ENCODE measurements around the gene SLAIN2.

The SLAIN2 gene

DNA sequence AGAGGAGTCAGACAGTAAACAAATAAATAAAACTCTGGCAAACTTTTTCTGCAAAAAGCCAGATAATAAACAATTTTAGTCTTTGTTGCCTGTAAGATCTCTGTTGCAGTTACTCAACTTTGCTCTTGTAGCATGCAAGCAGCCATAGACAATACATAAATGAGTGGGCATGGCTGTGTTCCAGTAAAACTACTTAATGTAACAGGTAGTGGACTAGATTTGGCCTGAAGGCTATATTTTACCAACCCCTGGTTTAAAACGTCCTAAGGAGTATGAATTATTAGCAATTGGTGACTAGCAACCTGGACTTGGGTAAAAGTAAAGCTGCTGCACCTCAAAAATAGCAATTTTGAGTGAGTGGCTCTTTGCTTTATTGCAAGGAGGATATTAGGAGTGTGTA, 30.9 kb downstream of the SLAIN2 start:
- DNase-seq, result no peak

DNA sequence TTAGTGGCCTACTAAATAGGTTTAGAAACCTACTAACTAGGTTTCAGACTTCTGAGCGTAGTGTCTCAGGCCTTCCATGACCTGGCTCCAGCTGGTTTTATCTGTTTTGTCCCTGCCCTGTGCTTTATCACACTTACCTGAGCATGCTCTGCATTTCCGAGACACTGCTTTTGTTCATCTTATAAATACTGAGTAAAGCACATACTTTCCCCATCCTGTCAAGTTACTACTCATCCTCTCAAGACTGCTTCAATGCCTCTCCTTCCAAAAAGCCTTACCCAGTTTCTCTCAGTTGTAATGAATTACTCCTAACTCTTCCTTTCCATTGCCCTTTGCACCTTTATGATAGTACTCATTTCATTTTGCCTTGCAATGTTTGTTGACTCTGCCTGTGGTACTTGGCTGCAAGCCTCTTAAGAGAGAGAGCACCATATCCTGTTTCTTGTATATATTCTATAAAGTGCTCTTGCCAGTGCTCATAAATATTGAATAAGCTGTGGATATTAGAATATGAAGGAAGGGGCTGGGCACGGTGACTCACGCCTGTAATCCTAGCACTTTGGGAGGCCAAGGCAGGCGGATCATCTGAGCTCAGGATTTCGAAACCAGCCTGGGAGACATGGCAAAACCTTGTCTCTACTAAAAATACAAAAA, 34.4 kb downstream of the SLAIN2 start:
- DNase-seq, result peak; percentile 5

DNA sequence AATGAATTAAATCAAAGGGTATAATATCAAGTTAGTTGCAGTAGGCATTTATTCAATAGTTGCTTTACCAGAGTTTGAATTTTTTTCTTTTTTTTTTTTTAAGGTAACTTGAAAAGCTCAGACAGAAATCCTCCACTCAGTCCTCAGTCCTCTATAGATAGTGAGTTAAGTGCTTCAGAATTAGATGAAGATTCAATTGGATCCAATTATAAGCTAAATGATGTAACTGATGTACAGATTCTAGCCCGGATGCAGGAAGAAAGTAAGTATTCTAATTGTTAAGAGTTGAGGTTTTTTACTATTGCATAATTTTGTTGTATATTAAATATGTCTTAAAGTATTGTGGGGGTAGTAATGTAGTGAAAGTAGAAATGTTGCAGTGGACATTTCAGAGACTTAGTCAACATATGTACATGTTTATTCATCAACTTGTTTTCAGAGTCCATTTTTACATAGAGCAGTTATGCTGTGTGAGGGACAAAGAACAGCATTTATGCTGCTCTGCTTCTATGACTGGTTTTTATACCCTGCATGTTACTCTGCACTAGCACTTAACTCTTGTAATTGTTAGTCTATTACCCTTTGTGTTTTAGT, 38.4 kb downstream of the SLAIN2 start:
- DNase-seq, result peak; percentile 7

DNA sequence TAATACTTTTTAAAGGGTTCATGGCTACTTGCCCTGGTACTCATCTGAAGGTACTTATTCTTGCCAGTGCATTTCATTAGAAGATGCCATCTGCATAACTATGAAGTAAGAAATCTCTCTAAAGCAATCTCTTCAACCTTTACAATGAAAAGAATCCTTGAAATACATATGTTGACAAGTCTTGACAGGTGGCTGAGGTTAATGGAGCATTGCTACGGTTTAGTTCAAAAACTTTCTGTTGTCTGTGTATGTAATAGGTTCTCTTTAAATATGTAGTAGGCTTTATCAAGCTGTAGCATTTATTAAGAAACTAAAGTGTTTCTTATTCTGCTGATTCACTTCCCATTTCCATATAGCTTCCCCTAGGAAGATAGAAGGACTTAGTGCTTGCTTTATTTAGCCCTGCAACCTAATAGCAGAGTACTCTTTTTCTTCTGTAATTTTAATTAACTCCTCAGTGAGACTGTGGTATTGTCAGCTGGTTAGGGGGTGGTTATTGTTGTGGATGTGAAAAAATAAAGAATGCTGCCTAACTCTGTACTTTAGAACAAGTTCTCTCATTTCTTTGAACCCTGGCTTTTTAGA, 39.3 kb downstream of the SLAIN2 start:
- DNase-seq, result no peak

DNA sequence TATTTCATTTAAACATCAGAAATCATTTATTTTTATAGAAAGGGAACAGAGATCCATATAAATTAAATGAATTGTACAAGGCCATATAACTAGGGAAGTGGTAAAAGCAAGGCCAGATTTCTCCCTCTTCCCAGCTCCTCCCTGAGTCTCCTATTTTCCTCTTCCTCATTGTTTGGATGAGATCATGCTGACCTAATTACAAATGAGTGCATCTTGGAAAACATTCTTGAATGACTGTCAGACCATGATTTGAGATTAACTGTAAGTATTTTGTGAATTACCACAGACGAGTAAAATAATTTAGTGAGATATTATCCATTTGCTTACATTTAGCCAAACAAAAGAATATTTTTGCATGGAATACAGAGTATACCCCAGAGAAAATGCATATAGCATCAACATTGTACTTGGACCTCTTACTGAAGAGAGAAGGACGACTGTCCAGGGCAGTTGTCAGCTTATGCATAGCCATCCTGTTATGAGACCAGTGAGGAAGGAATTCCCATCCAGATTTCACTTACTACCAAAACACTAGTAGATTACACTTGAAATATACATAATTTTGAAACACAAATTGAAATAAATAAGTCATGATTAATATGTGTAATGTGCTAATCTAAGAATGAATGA, 47.3 kb downstream of the SLAIN2 start:
- DNase-seq, result no peak

DNA sequence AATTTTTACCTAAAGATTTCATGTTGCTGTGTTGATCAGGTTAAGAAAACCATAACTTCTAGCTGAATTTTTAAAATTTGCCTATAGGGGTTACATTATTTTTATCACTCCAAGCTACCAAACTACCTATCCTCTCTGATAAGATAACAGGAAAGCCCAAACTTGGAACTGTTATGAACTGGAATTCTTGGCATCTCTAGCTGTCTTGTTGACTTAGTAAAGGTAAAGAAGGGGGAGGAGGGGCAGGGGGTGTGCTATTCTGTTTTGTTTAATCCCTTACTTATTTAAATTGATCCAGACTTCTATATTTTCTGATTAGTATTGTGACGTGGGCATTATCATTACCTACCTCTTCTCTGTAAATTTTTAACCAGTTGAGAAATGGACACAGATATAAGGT, 54.7 kb downstream of the SLAIN2 start:
- no peak for DNase-seq

DNA sequence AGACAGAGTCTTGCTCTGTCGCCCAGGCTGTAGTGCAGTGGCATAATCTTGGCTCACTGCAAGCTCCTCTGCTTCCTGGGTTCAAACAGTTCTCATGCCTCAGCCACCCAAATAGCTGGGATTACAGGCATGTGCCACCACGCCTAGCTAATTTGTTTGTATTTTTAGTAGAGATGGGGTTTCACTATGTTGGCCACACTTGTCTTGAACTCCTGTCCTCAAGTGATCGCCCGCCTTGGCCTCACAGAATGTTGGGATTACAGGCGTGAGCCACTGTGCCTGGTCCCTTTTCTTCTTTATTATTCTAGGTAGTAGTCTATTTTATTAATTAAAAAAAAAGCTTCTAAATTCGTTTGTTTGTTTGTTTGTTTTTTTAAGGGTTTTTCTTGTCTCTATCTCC, 59.1 kb downstream of the SLAIN2 start:
- DNase-seq, result no peak

DNA sequence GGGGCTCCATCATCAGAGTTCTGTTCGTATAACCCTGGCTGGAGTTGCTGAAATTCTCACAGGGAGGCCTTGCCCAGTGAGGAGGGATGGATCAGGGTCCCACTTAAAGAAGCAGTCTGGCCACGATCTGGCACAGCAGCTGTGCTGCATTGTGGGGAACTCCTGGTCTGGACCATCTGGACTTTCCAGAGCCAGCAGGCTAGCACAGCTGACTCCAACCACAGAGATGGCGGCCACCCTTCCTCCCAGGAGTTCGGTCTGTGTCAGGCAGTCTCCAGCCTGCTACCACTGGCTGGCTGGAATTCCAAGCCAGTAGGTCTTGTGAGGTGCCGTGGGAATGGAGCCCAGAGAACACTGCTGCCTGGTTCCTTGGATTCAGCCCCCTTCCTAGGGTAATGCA, 62.0 kb downstream of the SLAIN2 start:
- DNase-seq, result no peak

DNA sequence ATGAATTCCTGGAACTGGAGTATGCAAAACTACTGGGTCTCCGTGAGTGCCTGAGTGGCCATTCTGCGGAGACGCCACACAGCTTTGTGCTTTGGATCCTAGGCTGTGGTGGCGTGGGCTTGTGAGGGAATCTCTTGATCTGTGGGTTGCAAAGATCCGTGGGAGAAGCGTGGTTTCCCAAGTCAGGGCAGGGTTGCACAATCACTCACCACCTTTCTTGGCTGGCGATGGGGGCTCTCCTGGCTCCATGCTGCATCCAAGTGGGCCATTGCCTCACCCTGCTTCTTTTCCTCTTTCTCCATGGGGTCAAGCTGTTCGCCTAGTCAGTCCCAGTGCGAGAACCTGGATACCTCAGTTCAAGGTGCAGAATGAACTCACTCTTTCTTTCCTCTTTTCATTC, 62.5 kb downstream of the SLAIN2 start:
- no peak for DNase-seq

DNA sequence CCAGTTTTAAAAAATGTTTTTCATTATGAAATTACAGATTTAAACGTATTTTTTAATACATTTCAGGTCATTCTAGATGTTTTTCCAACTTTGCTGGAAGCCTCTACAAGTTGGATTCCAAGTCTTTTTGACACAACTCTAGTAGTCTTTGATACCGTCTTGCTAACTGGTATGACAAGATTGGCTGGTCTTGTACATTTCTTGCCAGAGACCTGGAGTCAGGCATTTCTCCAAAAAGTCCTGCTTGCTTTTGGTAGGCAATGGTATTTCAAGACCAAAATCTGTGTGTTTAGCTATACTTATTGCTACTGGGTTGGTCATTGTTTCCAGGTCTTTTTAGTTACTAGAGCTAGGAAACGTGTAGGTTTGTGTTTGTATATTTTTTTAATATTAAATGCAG, 64.6 kb downstream of the SLAIN2 start:
- DNase-seq, result no peak

DNA sequence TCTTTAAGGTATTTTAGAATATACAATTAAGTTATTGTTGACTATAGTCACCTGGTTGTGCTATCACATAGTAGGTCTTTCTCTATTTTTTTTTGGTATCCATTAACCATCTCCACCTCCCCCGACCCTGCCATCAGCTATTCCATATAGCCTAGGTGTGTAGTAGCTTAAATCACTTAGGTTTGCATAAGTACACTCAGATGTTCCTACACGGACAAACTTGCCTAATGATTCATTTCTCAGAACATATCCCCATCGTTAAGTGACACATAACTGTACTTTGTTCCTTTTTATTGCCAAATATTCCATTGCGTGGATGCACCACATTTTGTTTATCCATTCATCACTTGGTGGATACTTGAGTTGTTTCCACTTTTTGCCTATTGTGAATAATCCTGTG, 67.9 kb downstream of the SLAIN2 start:
- no peak for DNase-seq

DNA sequence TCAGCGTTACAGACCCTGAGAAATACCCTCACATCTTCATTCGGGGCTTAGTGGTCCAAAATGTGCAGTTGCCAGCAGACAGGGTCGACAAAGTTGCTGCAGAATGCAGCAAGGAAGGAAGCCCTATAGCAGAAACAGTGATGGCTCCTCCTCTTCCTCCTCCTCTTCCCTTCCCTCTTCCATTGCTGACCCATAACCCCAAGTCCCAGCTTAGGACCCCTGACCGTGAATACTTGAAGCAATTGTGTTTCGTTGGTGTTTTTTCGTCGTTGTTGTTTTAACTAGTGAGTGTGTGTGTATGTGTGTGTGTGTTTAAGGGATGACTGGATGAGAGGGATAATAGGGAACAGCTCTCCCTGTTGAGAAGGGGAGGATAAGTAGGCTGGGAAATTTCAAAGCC, 69.5 kb downstream of the SLAIN2 start:
- no peak for DNase-seq

DNA sequence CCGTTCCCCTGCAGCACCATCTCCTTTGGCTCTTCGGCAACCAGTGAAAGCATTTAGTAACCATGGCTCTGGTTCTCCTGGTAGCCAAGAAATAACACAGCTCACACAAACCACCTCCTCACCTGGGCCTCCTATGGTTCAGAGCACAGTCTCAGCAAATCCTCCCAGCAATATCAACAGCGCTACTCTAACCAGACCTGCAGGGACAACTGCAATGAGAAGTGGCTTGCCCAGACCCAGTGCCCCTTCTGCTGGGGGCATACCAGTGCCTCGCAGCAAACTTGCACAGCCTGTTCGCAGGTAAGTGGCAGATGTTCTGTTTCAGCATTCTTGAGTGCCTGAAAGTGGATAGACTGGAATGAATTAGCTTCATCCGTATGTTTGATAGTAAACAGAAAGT, 78.8 kb downstream of the SLAIN2 start:
- DNase-seq, result no peak

DNA sequence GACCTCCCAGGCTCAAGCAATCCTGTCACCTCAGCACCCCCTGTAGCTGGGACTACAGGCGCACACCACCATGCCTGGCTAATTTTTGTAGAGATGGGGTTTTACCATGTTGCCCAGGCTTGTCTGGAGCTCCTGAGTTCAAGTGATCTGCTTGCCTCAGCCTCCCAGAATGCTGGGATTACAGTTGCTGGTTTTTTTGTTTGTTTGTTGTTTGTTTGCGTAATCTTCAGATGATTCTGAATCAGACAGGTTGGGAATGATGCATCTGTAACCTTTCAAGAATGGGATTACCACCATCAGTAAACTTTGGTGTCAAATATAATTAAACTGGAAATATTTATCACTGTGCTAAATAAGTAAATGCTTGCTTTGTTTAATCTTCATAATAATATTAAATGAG, 79.8 kb downstream of the SLAIN2 start:
- DNase-seq, result no peak

DNA sequence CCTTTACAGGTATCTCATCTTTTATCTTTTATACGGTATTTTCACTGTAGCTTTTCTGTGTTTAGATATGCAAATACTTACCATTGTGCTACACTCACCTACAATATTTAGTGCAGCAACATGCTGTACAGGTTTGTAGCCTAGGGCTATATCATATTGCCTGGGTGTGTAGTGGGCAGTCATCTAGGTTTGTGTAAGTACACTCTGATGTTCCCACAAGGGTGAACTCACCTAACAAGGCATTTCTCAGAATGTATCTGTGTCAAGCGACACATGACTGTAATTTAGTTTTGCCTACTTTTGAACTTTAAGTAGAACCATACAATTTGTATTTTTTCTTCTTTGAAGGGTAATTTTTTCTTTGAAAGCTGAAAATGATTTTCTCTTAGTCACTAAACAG, 87.6 kb downstream of the SLAIN2 start:
- DNase-seq, result no peak

DNA sequence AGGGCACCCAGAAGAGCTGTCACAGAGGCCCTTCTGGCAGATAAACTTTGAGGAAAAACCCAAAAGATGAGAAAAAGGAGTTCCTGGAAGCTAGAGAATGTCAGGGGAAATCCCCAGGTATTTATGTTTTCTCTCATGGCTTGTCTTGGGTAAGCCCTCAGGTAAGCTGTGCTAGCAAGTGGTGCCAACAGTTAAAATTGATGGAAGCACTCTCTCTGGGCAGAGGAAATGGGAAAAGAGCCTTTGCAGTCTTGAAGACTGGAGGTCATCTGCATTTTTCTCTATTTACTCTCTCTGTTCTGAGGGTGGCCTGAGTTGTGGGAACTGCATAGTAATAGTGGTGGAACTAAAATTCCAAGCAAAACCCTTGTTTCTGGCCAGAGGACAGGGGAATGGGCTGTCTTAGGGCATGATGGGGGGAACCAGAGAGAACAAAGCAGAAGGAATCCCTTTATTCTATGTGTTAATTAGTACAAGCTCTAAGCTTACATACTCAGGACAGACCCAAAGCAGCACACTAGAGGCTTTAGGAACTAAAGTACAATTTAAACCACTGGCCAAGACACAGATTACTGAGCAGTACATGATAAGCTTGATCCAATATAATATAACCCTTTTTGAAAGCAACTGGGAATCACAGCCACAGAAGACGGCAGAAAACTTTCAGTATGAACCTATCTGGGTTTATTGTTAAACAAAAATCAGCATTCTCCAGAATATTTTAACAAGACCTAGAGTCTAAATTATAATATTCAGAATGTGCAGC, 88.6 kb downstream of the SLAIN2 start:
- peak; percentile 11 for DNase-seq

DNA sequence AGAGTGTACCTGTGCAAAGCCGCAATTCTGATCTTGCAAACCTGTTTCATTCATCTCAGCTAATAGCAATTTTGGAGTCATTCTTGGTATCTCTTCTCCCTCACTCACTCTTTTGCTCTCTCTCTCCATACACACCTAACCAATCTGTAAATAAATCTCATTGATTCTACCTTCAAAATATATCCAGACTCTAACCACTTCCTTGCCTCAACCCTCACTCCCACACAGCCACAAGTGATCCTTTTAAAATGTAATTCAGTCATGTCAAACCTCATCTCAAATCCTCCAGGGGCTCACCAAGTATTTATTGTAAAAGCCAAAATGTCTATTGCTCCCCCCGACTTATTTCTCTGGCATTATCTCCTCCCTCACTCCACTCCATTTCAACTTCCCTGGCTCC, 90.1 kb downstream of the SLAIN2 start:
- DNase-seq, result no peak

DNA sequence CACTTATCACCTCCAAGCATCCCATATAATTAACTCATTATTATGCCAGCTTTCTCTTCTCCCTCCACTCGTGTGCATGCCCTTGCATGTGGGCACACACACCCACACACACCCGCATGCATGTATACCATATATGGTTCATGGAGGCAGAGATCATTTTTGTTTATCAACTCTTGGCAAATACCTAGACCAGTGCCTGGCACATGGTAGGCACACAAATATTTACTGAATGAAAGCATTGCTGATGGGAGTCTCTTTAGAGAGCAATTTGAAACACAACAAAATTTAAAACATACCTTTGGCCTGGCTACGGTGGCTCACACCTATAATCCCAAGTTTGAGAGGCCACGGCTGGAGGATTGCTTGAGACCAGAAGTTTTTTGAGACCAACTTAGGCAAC, 90.7 kb downstream of the SLAIN2 start:
- no peak for DNase-seq

DNA sequence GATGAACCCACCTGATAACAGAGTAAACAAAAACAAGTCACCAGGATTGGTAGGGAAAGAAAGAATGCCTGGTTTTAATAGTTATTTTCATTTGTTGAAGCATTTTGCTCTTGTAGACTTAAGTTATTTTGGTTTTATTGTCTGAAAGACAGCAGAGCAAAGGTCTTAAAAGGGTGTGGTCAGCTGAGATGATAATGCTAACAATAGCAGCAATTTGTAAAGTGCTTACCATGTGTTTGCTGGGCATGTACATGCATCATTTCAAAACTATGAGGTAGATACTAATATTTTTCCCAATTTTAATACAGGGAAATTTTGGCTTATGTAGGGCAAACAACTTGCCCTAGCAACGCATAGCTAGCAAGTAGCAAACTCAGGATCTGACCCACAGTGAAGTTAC, 95.0 kb downstream of the SLAIN2 start:
- no peak for DNase-seq

DNA sequence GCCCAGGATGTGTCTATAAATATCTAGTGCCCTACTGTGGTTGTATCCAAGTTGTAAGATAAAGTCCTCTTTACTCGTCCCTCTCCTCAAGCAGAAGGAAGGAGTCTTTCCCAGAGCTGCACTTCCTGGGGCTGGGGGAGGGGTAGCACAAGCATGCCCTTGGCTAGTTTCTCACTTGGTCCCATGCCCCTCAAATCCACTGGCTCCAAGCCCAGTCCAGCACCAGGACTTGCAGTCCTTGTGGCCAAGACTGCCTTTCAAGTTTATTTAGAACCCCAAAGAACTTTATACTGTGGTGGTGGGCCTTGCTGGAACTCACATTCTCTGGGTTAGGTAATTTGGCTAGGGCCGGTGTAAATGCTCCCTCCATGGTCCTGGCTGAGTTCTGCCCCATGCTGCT, 98.7 kb downstream of the SLAIN2 start:
- no peak for DNase-seq

DNA sequence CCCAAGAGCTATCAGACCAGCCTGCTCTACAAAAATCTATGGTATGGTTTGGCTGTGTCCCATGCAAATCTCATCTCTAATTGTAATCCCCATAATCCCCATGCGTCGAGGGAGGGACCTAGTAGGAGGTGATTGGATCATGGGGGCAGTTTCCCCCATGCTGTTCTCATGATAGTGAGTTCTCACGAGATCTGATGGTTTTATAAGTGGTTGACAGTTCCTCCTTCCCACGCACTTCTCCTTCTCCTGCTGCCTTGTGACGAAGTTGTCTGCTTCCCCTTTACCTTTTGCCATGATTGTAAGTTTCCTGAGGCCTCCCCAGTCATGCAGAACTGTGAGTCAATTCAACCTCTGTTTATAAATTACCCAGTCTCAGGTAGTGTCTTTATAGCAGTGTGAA, 99.6 kb downstream of the SLAIN2 start:
- DNase-seq, result peak; percentile 49

DNA sequence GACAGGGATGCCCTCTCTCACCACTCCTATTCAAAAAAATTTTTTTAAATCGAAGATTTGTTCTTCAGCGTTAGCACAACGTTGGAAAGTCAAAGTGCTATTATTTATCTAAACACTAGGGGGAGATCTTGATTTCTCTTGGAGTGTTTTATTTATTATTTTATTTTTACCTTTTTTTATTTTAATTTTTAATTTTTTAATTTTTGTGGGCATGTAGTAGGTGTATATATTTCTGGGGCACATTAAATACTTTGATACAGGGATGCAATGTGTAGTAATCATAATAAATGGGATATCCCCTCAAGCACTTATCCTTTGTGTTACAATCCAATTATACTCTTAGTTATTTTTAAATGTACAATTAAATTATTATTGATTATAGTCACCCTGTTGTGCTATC, 104.4 kb downstream of the SLAIN2 start:
- DNase-seq, result peak; percentile 18

DNA sequence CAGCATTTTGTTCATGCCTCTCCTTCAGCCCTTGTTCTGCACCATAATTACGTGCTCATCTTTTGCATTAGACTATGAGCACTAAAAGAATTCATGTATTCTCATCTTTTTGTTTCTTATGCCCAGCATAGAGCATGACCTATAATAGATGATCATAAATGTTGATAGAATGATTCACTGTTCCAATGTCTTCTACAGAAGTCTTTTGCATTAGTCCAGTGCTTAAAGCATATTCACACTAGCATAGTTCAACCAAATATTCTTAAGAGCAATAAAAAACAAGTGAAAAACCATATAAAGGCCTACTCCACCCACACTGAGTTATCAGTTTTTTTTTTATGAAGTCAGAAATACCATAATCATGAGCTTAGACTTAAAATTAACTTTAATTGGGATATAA, 105.3 kb downstream of the SLAIN2 start:
- DNase-seq, result no peak

DNA sequence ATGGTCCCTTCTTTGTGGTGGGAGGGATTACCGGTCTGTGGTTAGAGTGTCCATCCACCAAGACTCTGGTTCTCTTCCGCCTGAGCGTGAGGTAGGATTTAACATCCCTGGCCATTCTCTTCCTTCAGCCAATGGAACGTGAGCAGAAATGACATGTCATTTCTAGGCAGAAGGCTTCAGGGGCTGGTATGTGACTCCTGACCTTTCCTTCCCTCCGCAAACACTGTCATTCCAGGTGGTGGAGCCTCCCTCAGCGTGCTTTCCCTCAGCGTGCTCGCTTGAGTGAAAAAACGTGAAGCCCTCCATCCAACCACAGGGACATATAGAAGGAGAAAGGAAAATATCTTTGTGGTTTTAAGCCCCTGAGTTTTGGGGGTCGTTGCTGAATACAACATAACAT, 107.8 kb downstream of the SLAIN2 start:
- DNase-seq, result no peak

All from NCI-H82 (cell line).